ENCODE results near the gene SERPINB1. TPM values are rescaled to one million over a fixed set of nuclear protein-coding genes. Genes with fewer than 3 reads are reported as not detected.
"Not testable (repeated sequence)": the region's sequence is repeated elsewhere in the genome, so short reads cannot be mapped to it uniquely, and the experiment has no call there.

SERPINB1 gene
- total RNA-seq, 3 donors from 2014 or later (not counting 1 experiment from before 2014, with no cell fraction given), result 74.8 to 80.2 (median 78.1) TPM

GRCh38 chr6:2802521-2803060, 39.1 kb downstream of the SERPINB1 start:
- Histone ChIP-seq H3K4me1 (ENCODE audit: control insufficient read depth, insufficient read depth, low read length) (peaks cover 30% of the 10 kb centered on the region), H3K27me3 (ENCODE audit: control insufficient read depth, insufficient read depth, low read length) (no peaks in the 10 kb centered on the region), H3K27ac (ENCODE audit: low read length) (no peak overlapping the region), H3K4me3 (ENCODE audit: low read length) (no peak overlapping the region), H3K9me3 (ENCODE audit: control insufficient read depth, insufficient read depth, low read length) (no peaks in the 10 kb centered on the region), H3K36me3 (ENCODE audit: control insufficient read depth, insufficient read depth, low read length) (no peaks in the 10 kb centered on the region)
- WGBS (ENCODE audit: insufficient coverage), result 98% methylated on average over 8 of the region's 8 CpGs
- no peak for TF ChIP-seq CTCF (IDR thresholded peaks at IDR 0.05)
- intact Hi-C loops (cut with micrococcal nuclease), result loop anchor here (2.0 kb wide), 1 partner anchor 32 kb away; no protein-coding TSS in a partner anchor
- Mint-ChIP-seq H3K9me3 (no peaks in the 10 kb centered on the region), H3K36me3 (no peaks in the 10 kb centered on the region), H3K4me3 (no peak overlapping the region), H3K4me1 (peaks cover 29 to 42% of the 10 kb centered on the region in 2 donors), H3K27ac (no peak overlapping the region), H3K27me3 (ENCODE audit: low read depth in 2 of 2) (no peaks in the 10 kb centered on the region)
- DNase-seq (no peak), ATAC-seq (no peak)

GRCh38 chr6:2801687-2802086, 40.0 kb downstream of the SERPINB1 start:
- intact Hi-C loops (cut with micrococcal nuclease), result loop anchor here (2.0 kb wide), 1 partner anchor 33 kb away; no protein-coding TSS in a partner anchor
- H3K27ac Mint-ChIP-seq; H3K27me3 Mint-ChIP-seq (ENCODE audit: low read depth in 2 of 2); H3K36me3 Mint-ChIP-seq; H3K27ac ChIP-seq (ENCODE audit: low read length); H3K9me3 Mint-ChIP-seq; H3K4me3 Mint-ChIP-seq; H3K4me3 ChIP-seq (ENCODE audit: low read length); H3K9me3 ChIP-seq (ENCODE audit: control insufficient read depth, insufficient read depth, low read length); H3K27me3 ChIP-seq (ENCODE audit: control insufficient read depth, insufficient read depth, low read length); H3K36me3 ChIP-seq (ENCODE audit: control insufficient read depth, insufficient read depth, low read length); ATAC-seq; DNase-seq: not testable (repeated sequence)
- WGBS (ENCODE audit: insufficient coverage), result 97% methylated on average over 2 of the region's 4 CpGs
- peaks cover 25 to 42% of the 10 kb centered on the region in 2 donors for H3K4me1 Mint-ChIP-seq
- H3K4me1 ChIP-seq (ENCODE audit: control insufficient read depth, insufficient read depth, low read length), result peaks cover 39% of the 10 kb centered on the region

- TF ChIP-seq CTCF (IDR thresholded peaks at IDR 0.05), result no peak
- Mint-ChIP-seq H3K27me3 (ENCODE audit: low read depth in 2 of 2) (no peaks in the 10 kb centered on the region), H3K4me3 (no peak overlapping the region), H3K4me1 (peaks cover 23 to 37% of the 10 kb centered on the region in 2 donors), H3K9me3 (no peaks in the 10 kb centered on the region), H3K36me3 (no peaks in the 10 kb centered on the region), H3K27ac (peak overlapping the region; percentile 80 to 91)
- H3K36me3 ChIP-seq (ENCODE audit: control insufficient read depth, insufficient read depth, low read length), result no peaks in the 10 kb centered on the region
- no peaks in the 10 kb centered on the region for H3K27me3 ChIP-seq (ENCODE audit: control insufficient read depth, insufficient read depth, low read length)
- no peaks in the 10 kb centered on the region for H3K9me3 ChIP-seq (ENCODE audit: control insufficient read depth, insufficient read depth, low read length)
- intact Hi-C loops (cut with micrococcal nuclease), result no loop called here
- peaks cover 45% of the 10 kb centered on the region for H3K4me1 ChIP-seq (ENCODE audit: control insufficient read depth, insufficient read depth, low read length)
- no peak for DNase-seq
- no peak for ATAC-seq
- H3K4me3 ChIP-seq (ENCODE audit: low read length), result no peak overlapping the region
- H3K27ac ChIP-seq (ENCODE audit: low read length), result no peak overlapping the region
- 94% methylated on average over 14 of the region's 14 CpGs for WGBS (ENCODE audit: insufficient coverage)
Measured at GRCh38 chr6:2800552-2801316, 40.9 kb downstream of the SERPINB1 start.

- Histone ChIP-seq H3K36me3 (ENCODE audit: control insufficient read depth, insufficient read depth, low read length) (no peaks in the 10 kb centered on the region), H3K27me3 (ENCODE audit: control insufficient read depth, insufficient read depth, low read length) (no peaks in the 10 kb centered on the region), H3K4me1 (ENCODE audit: control insufficient read depth, insufficient read depth, low read length) (peaks cover 49% of the 10 kb centered on the region), H3K4me3 (ENCODE audit: low read length) (no peak overlapping the region), H3K9me3 (ENCODE audit: control insufficient read depth, insufficient read depth, low read length) (no peaks in the 10 kb centered on the region), H3K27ac (ENCODE audit: low read length) (peak overlapping the region; percentile 7)
- Mint-ChIP-seq H3K4me3 (peak overlapping the region; percentile 66), H3K27me3 (ENCODE audit: low read depth in 2 of 2) (no peaks in the 10 kb centered on the region), H3K9me3 (no peaks in the 10 kb centered on the region), H3K27ac (peak overlapping the region; percentile 80 to 91), H3K4me1 (peaks cover 30 to 38% of the 10 kb centered on the region in 2 donors), H3K36me3 (no peaks in the 10 kb centered on the region)
- WGBS (ENCODE audit: insufficient coverage), result 48% methylated on average over 11 of the region's 11 CpGs
- intact Hi-C loops (cut with micrococcal nuclease), result loop anchor here (10.0 kb wide), 1 partner anchor 255 kb away; no protein-coding TSS in a partner anchor
- ATAC-seq (peak; percentile 54 to 82 (median 77)), DNase-seq (no peak)
- TF ChIP-seq CTCF (IDR thresholded peaks at IDR 0.05), result no peak
Measured at GRCh38 chr6:2799936-2800527, 41.6 kb downstream of the SERPINB1 start.
